GM12873 (cell line): ENCODE results near the gene C1QTNF12.

Experiments used
- TF ChIP-seq, protein P1 (sequence below): IDR thresholded peaks from 2 replicates; pipeline ENCODE4 v1.5.1; 2012; ENCODE audit warnings: low read depth, mild to moderate bottlenecking, moderate library complexity, low read length, control low read depth; ENCODE audit not compliant: insufficient read depth; ENCODE audit errors: missing control alignments

Gene C1QTNF12

GRCh38 chr1:1270813-1271212, 24.3 kb upstream of the C1QTNF12 start:
- TF ChIP-seq, protein P1, sequence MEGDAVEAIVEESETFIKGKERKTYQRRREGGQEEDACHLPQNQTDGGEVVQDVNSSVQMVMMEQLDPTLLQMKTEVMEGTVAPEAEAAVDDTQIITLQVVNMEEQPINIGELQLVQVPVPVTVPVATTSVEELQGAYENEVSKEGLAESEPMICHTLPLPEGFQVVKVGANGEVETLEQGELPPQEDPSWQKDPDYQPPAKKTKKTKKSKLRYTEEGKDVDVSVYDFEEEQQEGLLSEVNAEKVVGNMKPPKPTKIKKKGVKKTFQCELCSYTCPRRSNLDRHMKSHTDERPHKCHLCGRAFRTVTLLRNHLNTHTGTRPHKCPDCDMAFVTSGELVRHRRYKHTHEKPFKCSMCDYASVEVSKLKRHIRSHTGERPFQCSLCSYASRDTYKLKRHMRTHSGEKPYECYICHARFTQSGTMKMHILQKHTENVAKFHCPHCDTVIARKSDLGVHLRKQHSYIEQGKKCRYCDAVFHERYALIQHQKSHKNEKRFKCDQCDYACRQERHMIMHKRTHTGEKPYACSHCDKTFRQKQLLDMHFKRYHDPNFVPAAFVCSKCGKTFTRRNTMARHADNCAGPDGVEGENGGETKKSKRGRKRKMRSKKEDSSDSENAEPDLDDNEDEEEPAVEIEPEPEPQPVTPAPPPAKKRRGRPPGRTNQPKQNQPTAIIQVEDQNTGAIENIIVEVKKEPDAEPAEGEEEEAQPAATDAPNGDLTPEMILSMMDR, result no peak

- TF ChIP-seq, protein P1, result no peak
Observed at GRCh38 chr1:1268284-1268682, 21.8 kb upstream of the C1QTNF12 start.

DNA sequence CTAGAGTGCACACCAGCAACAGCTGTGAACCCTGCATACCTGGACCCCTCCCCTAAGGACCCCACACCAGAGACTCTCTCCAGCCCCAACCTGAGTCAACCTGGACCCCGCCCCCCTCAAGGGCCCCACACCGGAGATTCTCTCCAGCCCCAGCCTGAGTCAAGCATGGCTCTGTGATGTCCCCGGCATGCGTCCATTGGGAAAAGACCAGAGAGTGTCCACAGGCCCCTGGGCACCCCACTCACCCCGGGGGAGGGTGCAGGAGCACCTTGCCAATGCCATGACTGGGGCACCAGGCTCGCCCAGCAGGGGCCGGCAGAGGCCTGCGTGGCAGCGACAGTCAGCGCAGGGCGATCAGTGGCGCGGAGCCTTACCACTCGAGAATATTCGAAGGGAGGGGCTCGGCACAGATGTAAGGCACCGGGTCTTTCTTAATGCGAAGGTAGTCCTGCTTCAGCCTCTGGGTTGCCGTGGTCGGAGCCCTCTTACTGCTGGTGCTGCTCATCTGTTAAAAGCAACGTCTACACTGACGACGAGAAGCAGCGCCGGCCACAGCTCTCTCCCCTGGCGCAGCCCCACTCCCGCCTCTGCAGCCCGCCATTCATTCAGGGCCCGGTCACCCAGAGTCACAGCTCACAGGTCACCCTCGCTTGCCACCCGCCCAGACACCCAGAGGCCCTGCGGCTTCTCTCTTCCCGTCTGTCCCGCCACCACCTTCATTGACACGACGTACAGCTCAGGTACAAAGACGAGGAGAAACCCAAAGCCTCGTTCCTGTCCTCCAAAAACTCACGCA, 21.2 kb upstream of the C1QTNF12 start:
- TF ChIP-seq, protein P1, result no peak

GRCh38 chr1:1264868-1265272, 18.3 kb upstream of the C1QTNF12 start:
- TF ChIP-seq, protein P1, result peak; percentile 24

DNA sequence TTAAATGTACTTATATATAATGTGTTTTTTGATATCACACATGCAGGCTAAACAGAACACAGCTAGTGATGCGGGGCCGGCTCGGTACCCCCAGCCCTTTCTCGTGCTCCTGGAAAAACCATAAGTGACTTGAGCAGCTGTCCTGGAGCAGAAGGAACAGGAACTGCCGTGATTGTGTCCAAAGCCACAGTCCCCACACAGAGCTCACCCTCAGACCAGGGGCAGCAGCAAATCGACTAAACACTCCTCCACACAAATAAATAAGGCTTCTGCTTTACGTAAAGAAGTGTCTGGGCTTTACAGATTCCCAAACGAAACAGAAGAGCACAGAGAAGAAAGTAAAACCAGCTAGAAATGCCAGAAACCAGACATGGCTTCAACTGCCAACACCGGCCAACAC, 17.5 kb upstream of the C1QTNF12 start:
- TF ChIP-seq, protein P1, result no peak

- TF ChIP-seq, protein P1, result no peak
Observed at GRCh38 chr1:1262758-1263157, 16.2 kb upstream of the C1QTNF12 start.

DNA sequence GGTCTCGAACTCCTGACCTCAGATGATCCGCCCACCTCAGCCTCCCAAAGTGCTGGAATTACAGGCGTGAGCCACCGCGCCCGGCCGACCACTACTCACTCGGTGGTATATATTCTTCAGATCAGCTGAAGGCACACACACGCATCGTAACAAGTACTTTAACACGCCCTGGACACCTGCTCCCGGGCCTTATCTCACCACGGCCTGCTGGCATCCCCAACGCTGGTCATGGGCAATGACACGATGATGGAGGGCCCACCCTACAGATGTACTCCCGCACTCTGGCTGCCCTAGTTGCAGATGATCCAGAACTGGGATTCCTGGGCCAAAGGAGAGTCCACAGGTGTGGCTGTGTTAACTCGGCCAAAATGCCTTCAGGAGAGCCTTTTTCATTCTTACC, 15.5 kb upstream of the C1QTNF12 start:
- TF ChIP-seq, protein P1, result no peak
